T-helper 1 cell treated with Interleukin-12 subunit alpha and Interleukin-12 subunit beta and Interleukin-4 antibody, amounts not matched to agents 30 ng/mL and 1 ng/mL, for 36 hours (primary cell): ENCODE measurements around the gene CASTOR2. TPM values are rescaled to one million over a fixed set of nuclear protein-coding genes. Genes with fewer than 3 reads are reported as not detected.
"Not testable (repeated sequence)": the region's sequence is repeated elsewhere in the genome, so short reads cannot be mapped to it uniquely, and the experiment has no call there.

Experiments
- intact Hi-C: fragments of 100-400 bp; cut with micrococcal nuclease; formaldehyde crosslinking; loops from one replicate; pipeline ENCODE4 v1.15.1; 2024
- total RNA-seq: library from RNA; stranded (reverse); gene quantifications from 2 replicates; pipeline ENCODE4 v1.2.3, GENCODE V29; 2022

Gene CASTOR2
- total RNA-seq, 1 donor from 2014 or later: 3.2 TPM

- intact Hi-C loops: loop anchor here (10.0 kb wide), 1 partner anchor 635 kb away; no protein-coding TSS in a partner anchor
Observed at GRCh38 chr7:75049817-75050216, 85.3 kb downstream of the CASTOR2 start.

- intact Hi-C loops: no loop called here
Observed at GRCh38 chr7:75050501-75050900, 86.0 kb downstream of the CASTOR2 start.

GRCh38 chr7:75054744-75055143, 90.2 kb downstream of the CASTOR2 start:
- intact Hi-C loops: no loop called here

GRCh38 chr7:75055155-75055554, 90.7 kb downstream of the CASTOR2 start:
- intact Hi-C loops: no loop called here

- intact Hi-C loops: no loop called here
Observed at GRCh38 chr7:75055830-75056772, 91.6 kb downstream of the CASTOR2 start.

- intact Hi-C loops: no loop called here
Observed at GRCh38 chr7:75058406-75058805, 93.9 kb downstream of the CASTOR2 start.

GRCh38 chr7:75064291-75064690, 99.8 kb downstream of the CASTOR2 start:
- intact Hi-C loops: no loop called here

- intact Hi-C loops: no loop called here
Observed at GRCh38 chr7:75064801-75065200, 100.3 kb downstream of the CASTOR2 start.

- intact Hi-C loops: no loop called here
Observed at GRCh38 chr7:75066521-75066920, 102.0 kb downstream of the CASTOR2 start.

GRCh38 chr7:75072981-75073283, 108.4 kb downstream of the CASTOR2 start:
- intact Hi-C loops: no loop called here

GRCh38 chr7:75074262-75074641, 109.7 kb downstream of the CASTOR2 start:
- intact Hi-C loops: not testable (repeated sequence)

Other genes starting within 250 kb of the CASTOR2 start
- 0.96 and 1.4 TPM in 2 replicates for gene NCF1, start 190.7 kb upstream of the CASTOR2 start, total RNA-seq
- gene GTF2IRD2, start 113.1 kb upstream of the CASTOR2 start, total RNA-seq: 14.2 and 16.5 TPM in 2 replicates
- 42.9 and 44.1 TPM in 2 replicates for gene RCC1L, start 109.1 kb downstream of the CASTOR2 start, total RNA-seq
- gene GTF2IRD2B, start 127.9 kb downstream of the CASTOR2 start, total RNA-seq: 18.8 and 19.5 TPM in 2 replicates